AG09309 (cell line): ENCODE data around the gene DEF6.

Experiments
- DNase-seq: peaks from one replicate; pipeline ENCODE4 v3.0.0-alpha.2; 2010; ENCODE audit warnings: low read depth
- H3K4me3 ChIP-seq: 2 replicates; pipeline ENCODE4 v1.5.1; 2011; ENCODE audit warnings: mild to moderate bottlenecking, low read depth, low read length, moderate library complexity; ENCODE audit not compliant: control insufficient read depth
- CTCF ChIP-seq: IDR thresholded peaks from 2 replicates; pipeline ENCODE4 v1.5.1; 2011; ENCODE audit warnings: mild to moderate bottlenecking, low read depth, low read length, inconsistent platforms; ENCODE audit not compliant: insufficient read depth, control insufficient read depth; ENCODE audit errors: missing control alignments

The DEF6 gene

GRCh38 chr6:35370785-35371493 lies 73.3 kb downstream of the DEF6 start:
- TF ChIP-seq CTCF = no peak
- DNase-seq = no peak
- H3K4me3 ChIP-seq = no peak overlapping the region
